ENCODE measurements around the gene NR6A1.

DNA sequence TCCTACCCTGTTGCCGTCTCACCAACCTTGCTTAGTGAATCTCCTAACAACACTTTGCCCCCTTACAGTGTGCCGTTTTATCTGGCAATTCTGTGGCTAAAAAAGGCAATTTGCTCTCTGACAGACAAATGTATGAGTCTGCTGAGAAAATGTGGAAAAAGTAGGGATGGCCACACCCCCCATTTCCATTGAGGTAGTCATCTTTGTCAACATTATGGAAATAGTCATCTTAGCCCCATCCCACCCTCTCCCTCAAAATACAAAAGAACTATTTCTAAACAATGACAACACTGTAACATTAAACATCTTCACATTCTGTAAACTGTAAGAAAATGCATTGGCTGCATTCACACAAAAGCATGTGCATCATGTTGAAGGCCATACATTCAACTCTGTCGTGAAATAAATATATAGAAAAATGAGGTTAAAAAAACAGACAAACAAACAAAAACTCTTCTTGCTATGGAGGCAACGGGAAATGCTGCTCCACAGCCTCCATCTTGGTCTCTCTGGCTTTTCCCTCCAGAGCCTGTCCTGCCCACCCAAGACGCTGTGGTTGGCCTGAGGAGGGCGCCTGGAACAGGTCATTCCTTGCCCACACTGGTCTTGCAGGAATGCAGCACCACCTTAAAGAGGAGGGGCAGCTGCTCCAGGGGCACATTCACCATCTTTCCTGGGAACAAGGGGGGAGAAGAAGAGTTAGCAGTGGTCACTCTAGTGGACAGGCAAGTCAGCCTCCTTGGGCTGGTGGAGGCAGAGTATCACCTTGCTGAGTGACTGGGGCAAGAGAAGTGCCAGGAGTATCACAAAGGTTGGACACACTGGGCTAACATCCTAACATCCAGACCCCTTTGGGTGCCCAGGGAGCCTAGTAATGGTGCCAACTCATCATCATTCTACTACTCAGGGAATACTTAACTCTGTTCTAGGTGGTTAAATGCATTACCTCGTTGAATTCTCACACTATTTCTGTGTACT is 248.7 kb downstream of the NR6A1 start:
- no peak for TF ChIP-seq CTCF (IDR thresholded peaks at IDR 0.05)
- TF ChIP-seq POLR2A (IDR thresholded peaks at IDR 0.05): no peak

All from ovary (tissue), 3 donors.